Measurements from ENCODE around the gene SH2D3C.

Gene SH2D3C

DNA sequence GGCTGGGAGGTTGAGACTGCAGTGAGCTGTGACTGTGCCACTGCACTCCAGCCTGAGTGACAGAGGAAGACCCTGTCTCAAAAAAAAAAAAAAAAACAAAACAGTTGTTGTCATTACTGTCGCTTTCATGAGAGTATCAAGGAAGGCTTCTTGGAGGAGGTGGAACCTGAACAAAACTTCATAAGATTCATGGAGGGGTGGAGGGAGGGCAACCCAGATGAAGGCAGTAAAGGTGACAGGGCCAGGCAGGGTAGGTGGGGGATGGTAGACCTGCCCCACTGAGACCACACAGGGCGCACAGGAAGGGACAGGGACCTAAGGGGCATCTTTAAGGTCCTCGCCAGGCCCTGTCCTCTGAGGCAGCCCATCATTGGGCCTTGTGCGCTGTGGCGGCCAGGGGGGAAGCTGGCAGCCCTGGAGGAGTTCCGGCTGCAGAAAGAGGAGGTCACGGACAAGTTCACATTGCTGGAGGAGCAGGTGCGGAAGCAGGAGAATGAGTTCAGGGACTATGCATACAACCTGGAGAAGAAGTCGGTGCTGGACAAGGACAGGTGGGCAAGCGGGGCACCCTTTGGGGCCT lies 68.2 kb downstream of the SH2D3C start:
- no peak overlapping the region for H3K4me3 ChIP-seq (ENCODE audit: insufficient read depth, low read length, poor library complexity, severe bottlenecking)
- no peak overlapping the region for H2AFZ ChIP-seq (ENCODE audit: low read depth, low read length, severe bottlenecking)
- H3K27me3 ChIP-seq (ENCODE audit: low read length) = no peaks in the 10 kb centered on the region
- H3K27ac ChIP-seq (ENCODE audit: low read depth, low read length) = no peak overlapping the region
- H3K9ac ChIP-seq (ENCODE audit: low read length) = no peak overlapping the region
- H3K4me2 ChIP-seq (ENCODE audit: low read depth, low read length, poor library complexity, severe bottlenecking) = no peak overlapping the region
- no peaks in the 10 kb centered on the region for H3F3A ChIP-seq (ENCODE audit: insufficient read depth)
- no peaks in the 10 kb centered on the region for H3K9me2 ChIP-seq (replicated peaks; ENCODE audit: insufficient read depth, low read length)
- no peaks in the 10 kb centered on the region for H3K36me3 ChIP-seq (ENCODE audit: low read length)
- H3K79me2 ChIP-seq (ENCODE audit: insufficient read depth, low read length) = no peaks in the 10 kb centered on the region
- H3K9me3 ChIP-seq (ENCODE audit: insufficient read depth, low read length) = no peaks in the 10 kb centered on the region; the same call in 1 of the 2 replicates
- H4K20me1 ChIP-seq (ENCODE audit: low read depth, low read length) = no peaks in the 10 kb centered on the region
- TF ChIP-seq, protein P1, sequence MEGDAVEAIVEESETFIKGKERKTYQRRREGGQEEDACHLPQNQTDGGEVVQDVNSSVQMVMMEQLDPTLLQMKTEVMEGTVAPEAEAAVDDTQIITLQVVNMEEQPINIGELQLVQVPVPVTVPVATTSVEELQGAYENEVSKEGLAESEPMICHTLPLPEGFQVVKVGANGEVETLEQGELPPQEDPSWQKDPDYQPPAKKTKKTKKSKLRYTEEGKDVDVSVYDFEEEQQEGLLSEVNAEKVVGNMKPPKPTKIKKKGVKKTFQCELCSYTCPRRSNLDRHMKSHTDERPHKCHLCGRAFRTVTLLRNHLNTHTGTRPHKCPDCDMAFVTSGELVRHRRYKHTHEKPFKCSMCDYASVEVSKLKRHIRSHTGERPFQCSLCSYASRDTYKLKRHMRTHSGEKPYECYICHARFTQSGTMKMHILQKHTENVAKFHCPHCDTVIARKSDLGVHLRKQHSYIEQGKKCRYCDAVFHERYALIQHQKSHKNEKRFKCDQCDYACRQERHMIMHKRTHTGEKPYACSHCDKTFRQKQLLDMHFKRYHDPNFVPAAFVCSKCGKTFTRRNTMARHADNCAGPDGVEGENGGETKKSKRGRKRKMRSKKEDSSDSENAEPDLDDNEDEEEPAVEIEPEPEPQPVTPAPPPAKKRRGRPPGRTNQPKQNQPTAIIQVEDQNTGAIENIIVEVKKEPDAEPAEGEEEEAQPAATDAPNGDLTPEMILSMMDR (IDR thresholded peaks at IDR 0.05; ENCODE audit: insufficient read depth, low read length, poor library complexity, severe bottlenecking) = no peak
- no peak for TF ChIP-seq EZH2phosphoT487 (conservative IDR thresholded peaks at IDR 0.05; ENCODE audit: low read length)

DNA sequence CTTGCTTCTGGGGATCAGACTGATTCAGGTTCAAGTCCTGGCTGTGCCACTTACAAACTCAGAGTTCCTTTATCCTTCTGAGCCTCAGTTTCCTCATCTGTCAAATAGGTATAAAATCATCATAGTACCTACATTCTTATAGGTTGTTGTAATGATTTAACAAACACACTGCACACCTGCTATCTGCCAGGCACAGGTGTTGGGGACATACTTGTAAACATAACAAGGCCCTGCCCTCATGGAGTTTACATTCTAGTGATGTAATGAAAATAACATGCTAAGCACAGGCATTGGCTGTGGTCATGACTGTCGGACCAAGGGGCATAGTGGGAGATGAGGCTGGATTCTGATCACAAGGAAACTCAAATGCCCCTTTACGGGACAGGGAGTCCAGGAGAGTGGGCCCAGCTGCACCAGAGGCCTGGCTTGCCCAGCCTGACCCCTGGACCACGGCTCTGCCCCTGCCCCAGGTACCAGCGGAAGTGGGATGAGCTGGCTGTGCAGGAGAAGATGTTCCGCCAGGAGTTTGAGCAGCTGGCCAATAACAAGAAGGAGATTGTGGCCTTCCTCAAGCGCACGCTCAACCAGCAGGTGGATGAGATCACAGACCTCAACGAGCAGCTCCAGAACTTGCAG lies 69.4 kb downstream of the SH2D3C start:
- no peaks in the 10 kb centered on the region for H3K79me2 ChIP-seq (ENCODE audit: insufficient read depth, low read length)
- TF ChIP-seq, protein P1 (IDR thresholded peaks at IDR 0.05; ENCODE audit: insufficient read depth, low read length, poor library complexity, severe bottlenecking) = no peak
- no peak for TF ChIP-seq EZH2phosphoT487 (conservative IDR thresholded peaks at IDR 0.05; ENCODE audit: low read length)
- no peak overlapping the region for H3K9ac ChIP-seq (ENCODE audit: low read length)
- H4K20me1 ChIP-seq (ENCODE audit: low read depth, low read length) = no peaks in the 10 kb centered on the region
- H3K27me3 ChIP-seq (ENCODE audit: low read length) = no peaks in the 10 kb centered on the region
- no peaks in the 10 kb centered on the region for H3K36me3 ChIP-seq (ENCODE audit: low read length)
- H2AFZ ChIP-seq (ENCODE audit: low read depth, low read length, severe bottlenecking) = no peak overlapping the region
- no peak overlapping the region for H3K27ac ChIP-seq (ENCODE audit: low read depth, low read length)
- no peaks in the 10 kb centered on the region for H3K9me2 ChIP-seq (replicated peaks; ENCODE audit: insufficient read depth, low read length)
- H3F3A ChIP-seq (ENCODE audit: insufficient read depth) = no peaks in the 10 kb centered on the region
- H3K4me3 ChIP-seq (ENCODE audit: insufficient read depth, low read length, poor library complexity, severe bottlenecking) = no peak overlapping the region
- H3K9me3 ChIP-seq (ENCODE audit: insufficient read depth, low read length) = no peaks in the 10 kb centered on the region; the same call in 1 of the 2 replicates
- H3K4me2 ChIP-seq (ENCODE audit: low read depth, low read length, poor library complexity, severe bottlenecking) = no peak overlapping the region

DNA sequence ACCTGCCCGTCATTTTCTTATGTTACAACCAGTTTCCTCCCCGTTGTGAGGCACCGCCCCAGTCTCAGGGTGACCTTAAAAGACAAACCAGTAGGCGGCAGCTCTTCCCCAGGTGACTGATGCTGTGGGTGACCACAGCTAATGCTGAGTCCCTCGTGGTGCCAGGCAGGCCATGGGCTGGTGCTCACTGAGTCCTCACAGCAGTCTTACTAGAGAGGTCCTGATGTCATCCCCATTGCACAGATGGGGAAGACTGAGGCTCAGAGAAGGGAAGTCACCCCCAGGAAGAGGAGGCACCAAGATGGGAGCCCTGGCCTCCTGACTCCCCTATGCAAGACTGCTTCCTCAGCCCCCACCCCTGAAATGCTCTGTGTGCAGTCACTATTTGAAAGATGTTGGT lies 70.7 kb downstream of the SH2D3C start:
- no peak overlapping the region for H3K9ac ChIP-seq (ENCODE audit: low read length)
- no peaks in the 10 kb centered on the region for H3F3A ChIP-seq (ENCODE audit: insufficient read depth)
- no peaks in the 10 kb centered on the region; the same call in 1 of the 2 replicates for H3K9me3 ChIP-seq (ENCODE audit: insufficient read depth, low read length)
- H3K36me3 ChIP-seq (ENCODE audit: low read length) = no peaks in the 10 kb centered on the region
- H3K79me2 ChIP-seq (ENCODE audit: insufficient read depth, low read length) = no peaks in the 10 kb centered on the region
- H2AFZ ChIP-seq (ENCODE audit: low read depth, low read length, severe bottlenecking) = no peak overlapping the region
- H4K20me1 ChIP-seq (ENCODE audit: low read depth, low read length) = no peaks in the 10 kb centered on the region
- H3K27ac ChIP-seq (ENCODE audit: low read depth, low read length) = no peak overlapping the region
- H3K9me2 ChIP-seq (replicated peaks; ENCODE audit: insufficient read depth, low read length) = no peaks in the 10 kb centered on the region
- no peak overlapping the region for H3K4me3 ChIP-seq (ENCODE audit: insufficient read depth, low read length, poor library complexity, severe bottlenecking)
- H3K4me2 ChIP-seq (ENCODE audit: low read depth, low read length, poor library complexity, severe bottlenecking) = no peak overlapping the region
- TF ChIP-seq, protein P1 (IDR thresholded peaks at IDR 0.05; ENCODE audit: insufficient read depth, low read length, poor library complexity, severe bottlenecking) = peak; percentile 28
- no peak for TF ChIP-seq EZH2phosphoT487 (conservative IDR thresholded peaks at IDR 0.05; ENCODE audit: low read length)
- no peaks in the 10 kb centered on the region for H3K27me3 ChIP-seq (ENCODE audit: low read length)

Measured in SU-DHL-6 (cell line).